ENCODE data around the gene RRBP1.

Gene RRBP1

DNA sequence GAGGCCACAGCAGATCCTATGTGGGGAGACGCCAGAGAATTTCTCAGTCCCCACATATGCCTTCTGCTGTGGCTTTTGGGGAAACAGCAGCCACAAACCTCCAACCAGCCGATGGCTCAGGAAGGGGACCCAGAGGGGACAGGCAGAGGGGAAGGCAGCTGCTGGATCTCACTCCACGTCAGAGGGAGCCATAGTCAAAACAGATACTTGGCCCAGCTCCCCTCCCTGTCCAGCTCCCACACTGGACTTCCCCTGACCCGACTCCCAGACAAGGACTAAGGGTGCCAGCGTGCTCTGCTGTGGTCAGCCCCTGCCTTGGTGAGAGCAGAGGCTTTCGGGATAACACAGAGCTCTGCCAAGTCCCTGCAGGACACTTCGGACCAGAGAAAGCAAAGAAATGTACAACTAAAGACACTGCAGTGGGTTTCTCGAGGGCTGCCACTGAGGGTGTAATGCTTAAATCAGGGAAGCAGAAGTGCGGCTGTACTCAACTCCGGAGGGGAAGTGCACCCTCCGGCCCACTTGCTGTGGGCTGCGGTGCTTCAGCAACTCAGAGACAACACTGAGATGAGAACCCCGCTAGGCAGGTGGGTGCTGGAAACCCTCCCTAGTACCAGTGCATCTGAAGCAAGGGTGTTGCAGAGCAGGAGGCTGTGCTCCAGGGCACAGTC, 47.2 kb downstream of the RRBP1 start:
- peaks cover 15% of the 10 kb centered on the region for H3K36me3 Mint-ChIP-seq (ENCODE audit: low read depth)
- no peak overlapping the region for H3K27ac Mint-ChIP-seq
- TF ChIP-seq CTCF (IDR thresholded peaks at IDR 0.05) = no peak
- H3K4me1 Mint-ChIP-seq = peaks cover 32% of the 10 kb centered on the region
- H3K9me3 Mint-ChIP-seq = no peaks in the 10 kb centered on the region
- no peak overlapping the region for H3K4me3 Mint-ChIP-seq
- no peak for DNase-seq
- H3K27me3 Mint-ChIP-seq (ENCODE audit: low read depth, poor library complexity) = peaks cover 8% of the 10 kb centered on the region

DNA sequence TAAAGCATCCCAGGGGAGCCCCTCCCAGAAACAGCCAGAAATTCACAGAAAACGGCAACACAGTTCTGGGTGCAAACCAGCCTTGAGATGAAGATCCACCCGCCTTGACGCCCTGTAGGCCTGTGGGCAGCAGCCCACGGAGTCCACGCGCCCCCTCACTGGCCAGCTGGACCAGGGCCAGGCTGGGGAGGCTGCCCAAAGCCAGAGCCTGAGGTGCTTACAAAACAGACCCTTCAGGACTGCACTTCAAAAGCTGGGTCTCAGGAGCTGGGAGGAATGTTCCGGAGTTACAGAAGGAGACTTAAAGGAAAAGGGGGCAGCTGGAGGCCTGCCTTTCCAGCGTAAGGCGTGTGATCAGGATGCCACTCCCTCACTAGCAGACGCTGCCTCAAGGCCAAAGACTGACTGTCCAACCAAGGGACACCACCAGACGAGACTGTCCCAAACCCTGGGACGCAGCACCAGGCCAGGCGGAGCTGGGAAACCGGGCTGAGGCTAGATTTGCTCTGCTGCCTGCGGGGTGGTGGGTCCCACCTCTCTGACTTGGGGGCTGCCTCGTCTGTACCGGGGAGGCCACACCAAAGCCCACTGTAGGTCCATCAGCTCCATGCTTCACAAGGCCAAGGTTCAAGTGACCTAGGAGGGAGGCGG, 48.1 kb downstream of the RRBP1 start:
- Mint-ChIP-seq H3K36me3 (ENCODE audit: low read depth) (peaks cover 11% of the 10 kb centered on the region), H3K27ac (peak overlapping the region; percentile 88), H3K27me3 (ENCODE audit: low read depth, poor library complexity) (peaks cover 8% of the 10 kb centered on the region), H3K4me3 (no peak overlapping the region), H3K4me1 (peaks cover 32% of the 10 kb centered on the region), H3K9me3 (no peaks in the 10 kb centered on the region)
- no peak for DNase-seq
- no peak for TF ChIP-seq CTCF (IDR thresholded peaks at IDR 0.05)

GRCh38 chr20:17633221-17633849, 48.7 kb downstream of the RRBP1 start:
- no peak for DNase-seq
- Mint-ChIP-seq H3K4me3 (no peak overlapping the region), H3K9me3 (no peaks in the 10 kb centered on the region), H3K27me3 (ENCODE audit: low read depth, poor library complexity) (peaks cover 8% of the 10 kb centered on the region), H3K36me3 (ENCODE audit: low read depth) (peaks cover 16% of the 10 kb centered on the region), H3K27ac (peak overlapping the region; percentile 88), H3K4me1 (peaks cover 34% of the 10 kb centered on the region)
- no peak for TF ChIP-seq CTCF (IDR thresholded peaks at IDR 0.05)

DNA sequence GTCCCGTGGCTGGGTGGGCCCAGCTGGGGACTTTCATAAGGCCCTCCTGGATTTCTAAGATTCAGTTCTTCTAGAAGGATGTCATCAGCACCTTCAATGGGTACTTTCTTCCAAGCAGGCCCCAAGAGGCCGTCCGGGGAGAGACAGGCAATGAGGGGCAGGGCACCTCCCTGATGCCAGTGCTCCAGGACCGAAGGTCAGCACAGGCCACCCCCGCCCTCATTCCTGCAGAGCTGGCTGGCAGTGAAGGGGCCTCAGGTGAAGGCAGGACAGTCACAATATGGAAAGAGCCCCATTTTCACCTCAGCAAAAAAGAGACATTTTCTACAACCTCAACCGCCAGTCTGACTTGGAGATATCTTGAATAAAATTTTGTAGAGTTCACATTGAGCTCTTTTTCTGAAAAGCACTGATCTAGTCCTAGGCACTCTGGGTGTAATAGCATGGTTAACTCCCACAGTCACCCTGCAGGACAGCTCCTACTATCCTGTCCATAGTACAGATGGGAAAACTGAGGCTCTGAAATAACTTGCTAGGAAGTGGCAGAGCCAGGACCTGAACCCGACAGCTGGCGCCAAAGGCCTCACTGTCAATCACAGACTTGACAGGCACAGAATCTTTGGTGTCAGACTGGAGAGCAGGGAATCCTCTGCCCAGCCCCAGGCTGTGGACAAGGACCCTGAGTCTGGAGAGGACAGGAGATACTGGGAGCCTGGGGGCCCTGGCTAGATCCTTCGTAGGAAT, 50.3 kb downstream of the RRBP1 start:
- no peak for TF ChIP-seq CTCF (IDR thresholded peaks at IDR 0.05)
- Mint-ChIP-seq H3K4me3 (no peak overlapping the region), H3K9me3 (no peaks in the 10 kb centered on the region), H3K36me3 (ENCODE audit: low read depth) (peaks cover 20% of the 10 kb centered on the region), H3K27me3 (ENCODE audit: low read depth, poor library complexity) (peaks cover 8% of the 10 kb centered on the region), H3K27ac (no peak overlapping the region), H3K4me1 (peaks cover 38% of the 10 kb centered on the region)
- DNase-seq = no peak

GRCh38 chr20:17630806-17631195, 51.2 kb downstream of the RRBP1 start:
- Mint-ChIP-seq H3K27ac (no peak overlapping the region), H3K27me3 (ENCODE audit: low read depth, poor library complexity) (peaks cover 8% of the 10 kb centered on the region), H3K4me3 (no peak overlapping the region), H3K4me1 (peaks cover 37% of the 10 kb centered on the region), H3K36me3 (ENCODE audit: low read depth) (peaks cover 25% of the 10 kb centered on the region), H3K9me3 (no peaks in the 10 kb centered on the region)
- no peak for DNase-seq
- TF ChIP-seq CTCF (IDR thresholded peaks at IDR 0.05) = no peak
